H1 (cell line): Measurements from ENCODE around the gene SLC39A11. TPM values are rescaled to one million over a fixed set of nuclear protein-coding genes. Genes with fewer than 3 reads are reported as not detected.

Experiments
- CTCF ChIA-PET: fragments of 300-600 bp; sonication (Branson Sonifier 250); formaldehyde crosslinking; loops from one replicate; lab custom pipeline; 2021; ENCODE audit not compliant: partially characterized antibody; lab: Charles Lee
- POLR2A ChIA-PET: fragments of 300-600 bp; sonication (Branson Sonifier 250); formaldehyde crosslinking; loops from one replicate; lab custom pipeline; 2021; ENCODE audit warnings: inconsistent platforms; ENCODE audit not compliant: partially characterized antibody; lab: Charles Lee
- DNase-seq, 2 experiments: peaks; one replicate each; pipeline versions ENCODE4 v3.0.0 to v3.0.0-alpha.2; 2010 to 2022; ENCODE audit warnings: low spot score in 2 of 2, low read depth in 1 of 2, mixed read lengths in 1 of 2
- FAIRE-seq: peaks from 2 replicates; lab custom pipeline; 2011; peaks lifted over from hg19 to GRCh38; lab: Jason Lieb, UNC
- H2AFZ ChIP-seq: 2 replicates; pipeline ENCODE4 v1.8.1; 2012; ENCODE audit warnings: low read length, inconsistent platforms
- H2AK5ac ChIP-seq: 2 replicates; pipeline ENCODE4 v1.6.1; 2013; ENCODE audit warnings: low read depth, low read length
- H2BK120ac ChIP-seq: replicated peaks from 2 replicates; pipeline ENCODE3; 2013; ENCODE audit warnings: low read depth, low read length, inconsistent platforms
- H2BK12ac ChIP-seq: 2 replicates; pipeline ENCODE4 v1.6.1; 2013; ENCODE audit warnings: low read depth, low read length
- H2BK15ac ChIP-seq: 2 replicates; pipeline ENCODE4 v1.6.1; 2013; ENCODE audit warnings: low read length
- H2BK20ac ChIP-seq: 2 replicates; pipeline ENCODE4 v1.6.1; 2013; ENCODE audit warnings: low read length
- H2BK5ac ChIP-seq: 2 replicates; pipeline ENCODE4 v1.6.1; 2013; ENCODE audit warnings: low read depth, low read length
- H3K14ac ChIP-seq: 2 replicates; pipeline ENCODE4 v1.6.1; 2013; ENCODE audit warnings: inconsistent platforms; ENCODE audit not compliant: insufficient read length
- H3K18ac ChIP-seq: 2 replicates; pipeline ENCODE4 v1.6.1; 2013; ENCODE audit warnings: low read length; ENCODE audit errors: extremely low read depth
- H3K23ac ChIP-seq: 2 replicates; pipeline ENCODE4 v1.6.1; 2013; ENCODE audit warnings: inconsistent platforms; ENCODE audit not compliant: insufficient read length
- H3K23me2 ChIP-seq: 2 replicates; pipeline ENCODE4 v1.6.1; 2013; ENCODE audit warnings: low read depth, low read length
- H3K27ac ChIP-seq: 2 replicates; pipeline ENCODE4 v1.6.1; 2011; ENCODE audit warnings: low read depth, low read length, inconsistent platforms
- H3K27me3 ChIP-seq, 4 experiments: replicated peaks in 1 of 4; 1 replicate in 1 of 4; 2 replicates in 3 of 4; pipeline versions ENCODE4 v1.6.1 to v1.8.1; 2011 to 2013; ENCODE audit warnings: low read length in 3 of 4, mild to moderate bottlenecking in 3 of 4, inconsistent platforms in 2 of 4, mixed read lengths in 2 of 4, moderate library complexity in 1 of 4; ENCODE audit not compliant: control insufficient read depth in 3 of 4, insufficient read depth in 3 of 4; ENCODE audit errors: extremely low read depth in 1 of 4
- H3K36me3 ChIP-seq, 4 experiments: 2 replicates each; pipeline versions ENCODE4 v1.6.1 to v1.8.1; 2011 to 2013; ENCODE audit warnings: mild to moderate bottlenecking in 4 of 4, low read length in 3 of 4, moderate library complexity in 2 of 4, control low read depth in 1 of 4, inconsistent platforms in 1 of 4; ENCODE audit not compliant: insufficient read depth in 4 of 4, control insufficient read depth in 2 of 4
- H3K4ac ChIP-seq: replicated peaks from 2 replicates; pipeline ENCODE3; 2013; ENCODE audit warnings: low read length, low read depth, mixed read lengths, inconsistent platforms; ENCODE audit not compliant: insufficient read length
- H3K4me1 ChIP-seq, 4 experiments: replicated peaks in 1 of 4; 1 replicate in 1 of 4; 2 replicates in 3 of 4; pipeline versions ENCODE4 v1.6.1 to v1.8.1; 2011 to 2013; ENCODE audit warnings: low read length in 3 of 4, inconsistent platforms in 2 of 4, mixed read lengths in 1 of 4; ENCODE audit not compliant: insufficient read depth in 4 of 4, control insufficient read depth in 3 of 4
- H3K4me2 ChIP-seq, 2 experiments: 2 replicates each; pipeline versions ENCODE4 v1.6.1 to v1.8.1; 2011 to 2013; ENCODE audit warnings: low read depth in 2 of 2, low read length in 2 of 2, control low read depth in 1 of 2, inconsistent platforms in 1 of 2, mild to moderate bottlenecking in 1 of 2; ENCODE audit not compliant: insufficient read depth in 1 of 2
- H3K4me3 ChIP-seq, 4 experiments: fragments of 200-600, 300-600 bp in 1 of 4; sonication (generic), shearing (Covaris generic), sonication (Bioruptor Twin) in 1 of 4; 2 replicates each; pipeline versions ENCODE4 v1.5.1 to v1.8.1; 2011 to 2016; ENCODE audit warnings: low read length in 4 of 4, low read depth in 3 of 4, control low read depth in 2 of 4, inconsistent platforms in 2 of 4, mild to moderate bottlenecking in 2 of 4, mixed read lengths in 1 of 4, moderate library complexity in 1 of 4; ENCODE audit not compliant: insufficient read depth in 2 of 4; ENCODE audit errors: extremely low read depth in 1 of 4
- H3K56ac ChIP-seq: replicated peaks from 2 replicates; pipeline ENCODE3; 2013; ENCODE audit warnings: low read depth, mild to moderate bottlenecking, mixed read lengths, low read length, inconsistent platforms; ENCODE audit not compliant: insufficient read length
- H3K79me1 ChIP-seq: 2 replicates; pipeline ENCODE4 v1.6.1; 2013; ENCODE audit warnings: low read depth, low read length, control low read depth
- H3K79me2 ChIP-seq, 2 experiments: 2 replicates each; pipeline versions ENCODE4 v1.6.1 to v1.8.1; 2012 to 2013; ENCODE audit warnings: low read length in 2 of 2, mild to moderate bottlenecking in 2 of 2, inconsistent platforms in 1 of 2; ENCODE audit not compliant: insufficient read depth in 2 of 2, control insufficient read depth in 1 of 2
- H3K9ac ChIP-seq, 4 experiments: replicated peaks in 1 of 4; 1 replicate in 1 of 4; 2 replicates in 3 of 4; pipeline versions ENCODE4 v1.6.1 to v1.8.1; 2011 to 2013; ENCODE audit warnings: low read depth in 3 of 4, low read length in 3 of 4, control low read depth in 2 of 4, mild to moderate bottlenecking in 2 of 4, moderate library complexity in 2 of 4, inconsistent platforms in 1 of 4; ENCODE audit errors: extremely low read depth in 1 of 4
- H3K9me3 ChIP-seq, 2 experiments: 2 replicates each; pipeline versions ENCODE4 v1.6.1 to v1.8.1; 2012 to 2013; ENCODE audit warnings: mild to moderate bottlenecking in 2 of 2, moderate library complexity in 2 of 2, control low read depth in 1 of 2, inconsistent platforms in 1 of 2, low read depth in 1 of 2, low read length in 1 of 2, mixed read lengths in 1 of 2; ENCODE audit not compliant: insufficient read depth in 2 of 2
- H4K20me1 ChIP-seq, 2 experiments: replicated peaks in 1 of 2; 2 replicates each; pipeline versions ENCODE3 to v1.8.1; 2011 to 2013; ENCODE audit warnings: inconsistent platforms in 2 of 2, low read length in 2 of 2, mild to moderate bottlenecking in 1 of 2; ENCODE audit not compliant: insufficient read depth in 2 of 2, control insufficient read depth in 1 of 2
- H4K5ac ChIP-seq: 2 replicates; pipeline ENCODE4 v1.6.1; 2013; ENCODE audit warnings: low read length, low read depth, mixed read lengths, inconsistent platforms; ENCODE audit not compliant: insufficient read length
- H4K8ac ChIP-seq: 2 replicates; pipeline ENCODE4 v1.8.0; 2013; ENCODE audit warnings: mild to moderate bottlenecking, moderate library complexity, low read length, inconsistent platforms; ENCODE audit not compliant: insufficient read depth; ENCODE audit errors: extremely low read depth
- H4K91ac ChIP-seq: replicated peaks from 2 replicates; pipeline ENCODE3; 2013; ENCODE audit warnings: low read length, mixed read lengths, inconsistent platforms; ENCODE audit not compliant: insufficient read length
- EGR1 ChIP-seq: IDR thresholded peaks from 2 replicates; pipeline ENCODE4 v1.6.1; 2011; ENCODE audit warnings: low read depth, low read length, borderline replicate concordance
- HDAC2 ChIP-seq, 2 experiments: fragments of 300-600 bp in 1 of 2; sonication (generic) in 1 of 2; IDR thresholded peaks; 2 replicates each; pipeline ENCODE4 v1.6.1; 2011 to 2012; ENCODE audit warnings: low read depth in 2 of 2, low read length in 2 of 2, mild to moderate bottlenecking in 2 of 2, moderate library complexity in 2 of 2, borderline replicate concordance in 1 of 2, inconsistent platforms in 1 of 2
- MAFK ChIP-seq: IDR thresholded peaks from 2 replicates; pipeline ENCODE4 v1.6.1; 2012; ENCODE audit warnings: low read depth, mild to moderate bottlenecking, improper control_type of control experiment, low read length
- SIX5 ChIP-seq: IDR thresholded peaks from 2 replicates; pipeline ENCODE4 v1.6.1; 2011; ENCODE audit warnings: mild to moderate bottlenecking, low read depth, low read length
- SP1 ChIP-seq: IDR thresholded peaks from 2 replicates; pipeline ENCODE4 v1.6.1; 2011; ENCODE audit warnings: low read depth, low read length
- SP4 ChIP-seq: IDR thresholded peaks from 2 replicates; pipeline ENCODE4 v1.6.1; 2012; ENCODE audit warnings: low read length, inconsistent platforms
- WGBS, 2 experiments: shearing (Covaris generic) in 1 of 2; methylation state at CpG; one replicate each; pipeline versions ENCODE4 v1.1.6 to v1.1.7; 2013 to 2015; ENCODE audit warnings: low lambda C conversion rate in 2 of 2, mixed read lengths in 2 of 2, inconsistent platforms in 1 of 2, low coverage in 1 of 2, missing lambda C conversion rate in 1 of 2; ENCODE audit not compliant: insufficient replicate concordance in 2 of 2, insufficient coverage in 1 of 2, insufficient read length in 1 of 2; ENCODE audit errors: extremely low coverage in 1 of 2, missing lambda C conversion rate in 1 of 2; 5-methylcytosine and 5-hydroxymethylcytosine counted together
- polyA plus RNA-seq, 7 experiments: library from polyadenylated mRNA; depleted of rRNA in 3 of 7; stranded (reverse) in 5 of 7; unstranded in 2 of 7; fragments of >200 nt in 5 of 7; fragments of 200-250 nt in 2 of 7; gene quantifications; 1 replicate in 5 of 7; 2 replicates in 1 of 7; 4 replicates in 1 of 7; pipeline versions ENCODE4 v1.2.1 to v1.2.3, GENCODE V29; 2011 to 2013; ENCODE audit warnings: missing spikeins in 2 of 7, mixed read lengths in 2 of 7
- total RNA-seq: library from RNA; stranded (reverse); fragmentation: NEBNext Ultra II Directional; extraction: Animal tissue kit (Norgen Biotek cat#: 25700); gene quantifications from 2 replicates; pipeline ENCODE4 v1.2.1, GENCODE V29; 2021

SLC39A11 gene
- total and polyA plus RNA-seq, 2 of the 8 experiments (the other 6 are each of a cell fraction or from before 2014, with no cell fraction given) = 12.2 to 19.6 TPM

DNA sequence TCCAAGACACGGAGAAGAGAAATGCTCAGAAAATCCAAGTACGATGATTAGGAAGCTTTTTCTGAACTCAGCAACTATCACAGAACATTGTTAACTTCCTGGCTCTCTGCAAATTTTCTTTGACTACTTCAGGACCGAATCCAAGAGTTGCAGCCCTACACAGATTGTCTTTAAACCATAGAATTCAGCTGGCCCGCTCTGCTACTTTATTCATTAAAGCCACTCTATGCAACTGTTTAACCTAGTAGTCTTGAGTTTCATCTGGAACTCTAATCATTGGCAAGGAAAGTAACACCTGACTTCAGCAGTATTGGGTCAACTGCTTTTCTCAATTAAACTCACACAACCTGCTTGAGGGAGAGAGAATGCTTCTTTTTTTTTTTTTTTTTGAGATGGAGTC, 210.1 kb downstream of the SLC39A11 start:
- no peak overlapping the region for H4K91ac ChIP-seq
- H3K79me2 ChIP-seq = no peaks in the 10 kb centered on the region
- H3K23me2 ChIP-seq = no peaks in the 10 kb centered on the region
- H2BK120ac ChIP-seq = no peak overlapping the region
- H2BK20ac ChIP-seq = no peak overlapping the region
- H4K8ac ChIP-seq = no peak overlapping the region
- H4K20me1 ChIP-seq = no peaks in the 10 kb centered on the region
- no peak overlapping the region for H2BK15ac ChIP-seq
- H3K27me3 ChIP-seq = no peaks in the 10 kb centered on the region
- FAIRE-seq = no peak
- H3K27ac ChIP-seq = no peak overlapping the region
- no peak overlapping the region for H3K9ac ChIP-seq
- H3K23ac ChIP-seq = no peak overlapping the region
- H2BK12ac ChIP-seq = no peak overlapping the region
- H3K14ac ChIP-seq = no peak overlapping the region
- no peak overlapping the region for H3K4ac ChIP-seq
- TF ChIP-seq SIX5 (no peak), MAFK (no peak), EGR1 (no peak), HDAC2 (IDR thresholded peaks at IDR 0.05; ENCODE audit: borderline replicate concordance in 1 of 2, low read depth in 2 of 2, low read length in 2 of 2) (no peak), SP1 (no peak), SP4 (no peak)
- no peaks in the 10 kb centered on the region for H3K4me1 ChIP-seq
- DNase-seq = no peak
- H2AFZ ChIP-seq = no peak overlapping the region
- no peak overlapping the region for H3K4me2 ChIP-seq
- no peaks in the 10 kb centered on the region for H3K36me3 ChIP-seq
- H3K9me3 ChIP-seq = peaks cover 8 to 12% of the 10 kb centered on the region in 2 experiments; a peak in 2 of 4 replicates
- CTCF ChIA-PET = interaction anchor here (1.0 kb wide), 1 partner anchor 307 kb away, joined by 3 read pairs; no protein-coding TSS in a partner anchor
- H2AK5ac ChIP-seq = no peak overlapping the region
- H3K4me3 ChIP-seq = no peak overlapping the region
- POLR2A ChIA-PET = no interaction called here
- no peak overlapping the region for H3K56ac ChIP-seq
- H3K18ac ChIP-seq = no peak overlapping the region
- no peak overlapping the region for H2BK5ac ChIP-seq
- no peaks in the 10 kb centered on the region for H3K79me1 ChIP-seq
- 87% methylated on average over 4 of the region's 4 CpGs; no CpG with 5 or more reads in 1 of the 2 experiments for WGBS, 2 experiments
- no peak overlapping the region for H4K5ac ChIP-seq
